Liver (tissue), 3 donors: ENCODE results near the gene DPPA3.
"Not testable (repeated sequence)": the region's sequence is repeated elsewhere in the genome, so short reads cannot be mapped to it uniquely, and the experiment has no call there.

Experiments
- EGR1 ChIP-seq, 2 donors: IDR thresholded peaks; 2 replicates each; pipeline ENCODE4 v1.6.1; 2016 to 2018; ENCODE audit warnings: antibody characterized with exemption in 2 of 2, low read depth in 2 of 2
- FOXA1 ChIP-seq: IDR thresholded peaks from 2 replicates; pipeline ENCODE4 v1.6.1; 2016; ENCODE audit warnings: antibody characterized with exemption
- GABPA ChIP-seq, 2 donors: IDR thresholded peaks in 1 of 2; conservative IDR thresholded peaks in 1 of 2; 2 replicates each; pipeline ENCODE4 v1.6.1; 2016; ENCODE audit warnings: antibody characterized with exemption in 2 of 2, mild to moderate bottlenecking in 1 of 2, moderate library complexity in 1 of 2
- JUND ChIP-seq, 2 donors: IDR thresholded peaks; 2 replicates each; pipeline ENCODE4 v1.6.1; 2016; ENCODE audit warnings: antibody characterized with exemption in 2 of 2
- RAD21 ChIP-seq, 2 donors: IDR thresholded peaks; 2 replicates each; pipeline ENCODE4 v1.6.1; 2016; ENCODE audit warnings: antibody characterized with exemption in 2 of 2, mild to moderate bottlenecking in 2 of 2
- RXRA ChIP-seq, 2 donors: IDR thresholded peaks; 2 replicates each; pipeline ENCODE4 v1.6.1; 2017 to 2018; ENCODE audit warnings: antibody characterized with exemption in 2 of 2, mild to moderate bottlenecking in 1 of 2
- SP1 ChIP-seq: IDR thresholded peaks from 2 replicates; pipeline ENCODE4 v1.6.1; 2018; ENCODE audit warnings: antibody characterized with exemption, mild to moderate bottlenecking
- TAF1 ChIP-seq: conservative IDR thresholded peaks from 2 replicates; pipeline ENCODE4 v1.6.1; 2016; ENCODE audit warnings: antibody characterized with exemption, mild to moderate bottlenecking
- YY1 ChIP-seq: IDR thresholded peaks from 2 replicates; pipeline ENCODE4 v1.6.1; 2016; ENCODE audit warnings: antibody characterized with exemption, mild to moderate bottlenecking
- TF ChIP-seq, protein P1 (sequence below): fragments of 150-350 bp; IDR thresholded peaks from 2 replicates; pipeline ENCODE4 v1.5.1; 2017; ENCODE audit warnings: improper control_type of control experiment, low read depth, low read length; ENCODE audit not compliant: missing input control
- TF ChIP-seq, protein P2 (sequence below): IDR thresholded peaks from 2 replicates; pipeline ENCODE4 v1.6.1; 2016; ENCODE audit warnings: antibody characterized with exemption, mild to moderate bottlenecking
- TF ChIP-seq, protein P3 (sequence below): IDR thresholded peaks from 2 replicates; pipeline ENCODE4 v1.6.1; 2016; ENCODE audit warnings: antibody characterized with exemption
- TF ChIP-seq, protein P4 (sequence below): IDR thresholded peaks from 2 replicates; pipeline ENCODE4 v1.6.1; 2016; ENCODE audit warnings: antibody characterized with exemption
- TF ChIP-seq, protein P5 (sequence below): IDR thresholded peaks from 2 replicates; pipeline ENCODE4 v1.6.1; 2016; ENCODE audit warnings: antibody characterized with exemption
- donor health status: healthy.
- donor health status: healthy.

DNA sequence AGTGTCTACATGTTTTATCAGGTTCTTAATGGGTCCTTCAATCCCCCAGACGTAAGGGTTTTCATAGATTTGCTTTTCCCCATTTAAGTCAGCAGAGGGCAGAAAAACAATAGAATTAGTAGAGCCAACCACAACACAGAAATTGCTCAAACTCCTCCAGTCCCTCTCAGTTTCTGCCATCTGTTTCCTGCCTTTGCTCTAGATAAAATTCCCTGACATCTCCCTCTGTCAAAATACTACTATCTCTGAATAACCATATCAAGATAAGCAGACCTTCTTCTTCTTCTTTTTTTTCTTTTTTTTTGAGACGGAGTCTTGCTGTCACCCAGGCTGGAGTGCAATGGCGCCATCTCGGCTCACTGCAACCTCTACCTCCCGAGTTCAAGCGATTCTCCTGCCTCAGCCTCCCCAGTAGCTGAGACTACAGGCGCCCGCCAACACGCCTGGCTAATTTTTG lies 33.8 kb upstream of the DPPA3 start:
- TF ChIP-seq, protein P1, sequence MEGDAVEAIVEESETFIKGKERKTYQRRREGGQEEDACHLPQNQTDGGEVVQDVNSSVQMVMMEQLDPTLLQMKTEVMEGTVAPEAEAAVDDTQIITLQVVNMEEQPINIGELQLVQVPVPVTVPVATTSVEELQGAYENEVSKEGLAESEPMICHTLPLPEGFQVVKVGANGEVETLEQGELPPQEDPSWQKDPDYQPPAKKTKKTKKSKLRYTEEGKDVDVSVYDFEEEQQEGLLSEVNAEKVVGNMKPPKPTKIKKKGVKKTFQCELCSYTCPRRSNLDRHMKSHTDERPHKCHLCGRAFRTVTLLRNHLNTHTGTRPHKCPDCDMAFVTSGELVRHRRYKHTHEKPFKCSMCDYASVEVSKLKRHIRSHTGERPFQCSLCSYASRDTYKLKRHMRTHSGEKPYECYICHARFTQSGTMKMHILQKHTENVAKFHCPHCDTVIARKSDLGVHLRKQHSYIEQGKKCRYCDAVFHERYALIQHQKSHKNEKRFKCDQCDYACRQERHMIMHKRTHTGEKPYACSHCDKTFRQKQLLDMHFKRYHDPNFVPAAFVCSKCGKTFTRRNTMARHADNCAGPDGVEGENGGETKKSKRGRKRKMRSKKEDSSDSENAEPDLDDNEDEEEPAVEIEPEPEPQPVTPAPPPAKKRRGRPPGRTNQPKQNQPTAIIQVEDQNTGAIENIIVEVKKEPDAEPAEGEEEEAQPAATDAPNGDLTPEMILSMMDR, result peak; percentile 22
- TF ChIP-seq, protein P2, sequence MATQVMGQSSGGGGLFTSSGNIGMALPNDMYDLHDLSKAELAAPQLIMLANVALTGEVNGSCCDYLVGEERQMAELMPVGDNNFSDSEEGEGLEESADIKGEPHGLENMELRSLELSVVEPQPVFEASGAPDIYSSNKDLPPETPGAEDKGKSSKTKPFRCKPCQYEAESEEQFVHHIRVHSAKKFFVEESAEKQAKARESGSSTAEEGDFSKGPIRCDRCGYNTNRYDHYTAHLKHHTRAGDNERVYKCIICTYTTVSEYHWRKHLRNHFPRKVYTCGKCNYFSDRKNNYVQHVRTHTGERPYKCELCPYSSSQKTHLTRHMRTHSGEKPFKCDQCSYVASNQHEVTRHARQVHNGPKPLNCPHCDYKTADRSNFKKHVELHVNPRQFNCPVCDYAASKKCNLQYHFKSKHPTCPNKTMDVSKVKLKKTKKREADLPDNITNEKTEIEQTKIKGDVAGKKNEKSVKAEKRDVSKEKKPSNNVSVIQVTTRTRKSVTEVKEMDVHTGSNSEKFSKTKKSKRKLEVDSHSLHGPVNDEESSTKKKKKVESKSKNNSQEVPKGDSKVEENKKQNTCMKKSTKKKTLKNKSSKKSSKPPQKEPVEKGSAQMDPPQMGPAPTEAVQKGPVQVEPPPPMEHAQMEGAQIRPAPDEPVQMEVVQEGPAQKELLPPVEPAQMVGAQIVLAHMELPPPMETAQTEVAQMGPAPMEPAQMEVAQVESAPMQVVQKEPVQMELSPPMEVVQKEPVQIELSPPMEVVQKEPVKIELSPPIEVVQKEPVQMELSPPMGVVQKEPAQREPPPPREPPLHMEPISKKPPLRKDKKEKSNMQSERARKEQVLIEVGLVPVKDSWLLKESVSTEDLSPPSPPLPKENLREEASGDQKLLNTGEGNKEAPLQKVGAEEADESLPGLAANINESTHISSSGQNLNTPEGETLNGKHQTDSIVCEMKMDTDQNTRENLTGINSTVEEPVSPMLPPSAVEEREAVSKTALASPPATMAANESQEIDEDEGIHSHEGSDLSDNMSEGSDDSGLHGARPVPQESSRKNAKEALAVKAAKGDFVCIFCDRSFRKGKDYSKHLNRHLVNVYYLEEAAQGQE, result not testable (repeated sequence)
- not testable (repeated sequence) for TF ChIP-seq GABPA (IDR thresholded peaks at IDR 0.05 in 1 of 2, conservative IDR thresholded peaks at IDR 0.05 in 1 of 2); YY1; TAF1; SP1; JUND (IDR thresholded peaks at IDR 0.05); FOXA1; RXRA (IDR thresholded peaks at IDR 0.05); EGR1 (IDR thresholded peaks at IDR 0.05; ENCODE audit: low read depth in 2 of 2)
- TF ChIP-seq, protein P3, sequence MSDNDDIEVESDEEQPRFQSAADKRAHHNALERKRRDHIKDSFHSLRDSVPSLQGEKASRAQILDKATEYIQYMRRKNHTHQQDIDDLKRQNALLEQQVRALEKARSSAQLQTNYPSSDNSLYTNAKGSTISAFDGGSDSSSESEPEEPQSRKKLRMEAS, result not testable (repeated sequence)
- TF ChIP-seq, protein P4, sequence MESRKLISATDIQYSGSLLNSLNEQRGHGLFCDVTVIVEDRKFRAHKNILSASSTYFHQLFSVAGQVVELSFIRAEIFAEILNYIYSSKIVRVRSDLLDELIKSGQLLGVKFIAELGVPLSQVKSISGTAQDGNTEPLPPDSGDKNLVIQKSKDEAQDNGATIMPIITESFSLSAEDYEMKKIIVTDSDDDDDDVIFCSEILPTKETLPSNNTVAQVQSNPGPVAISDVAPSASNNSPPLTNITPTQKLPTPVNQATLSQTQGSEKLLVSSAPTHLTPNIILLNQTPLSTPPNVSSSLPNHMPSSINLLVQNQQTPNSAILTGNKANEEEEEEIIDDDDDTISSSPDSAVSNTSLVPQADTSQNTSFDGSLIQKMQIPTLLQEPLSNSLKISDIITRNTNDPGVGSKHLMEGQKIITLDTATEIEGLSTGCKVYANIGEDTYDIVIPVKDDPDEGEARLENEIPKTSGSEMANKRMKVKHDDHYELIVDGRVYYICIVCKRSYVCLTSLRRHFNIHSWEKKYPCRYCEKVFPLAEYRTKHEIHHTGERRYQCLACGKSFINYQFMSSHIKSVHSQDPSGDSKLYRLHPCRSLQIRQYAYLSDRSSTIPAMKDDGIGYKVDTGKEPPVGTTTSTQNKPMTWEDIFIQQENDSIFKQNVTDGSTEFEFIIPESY, result not testable (repeated sequence)
- TF ChIP-seq, protein P5, sequence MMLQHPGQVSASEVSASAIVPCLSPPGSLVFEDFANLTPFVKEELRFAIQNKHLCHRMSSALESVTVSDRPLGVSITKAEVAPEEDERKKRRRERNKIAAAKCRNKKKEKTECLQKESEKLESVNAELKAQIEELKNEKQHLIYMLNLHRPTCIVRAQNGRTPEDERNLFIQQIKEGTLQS, result not testable (repeated sequence)
- peak; percentile 46 to 64 for TF ChIP-seq RAD21 (IDR thresholded peaks at IDR 0.05)
